GM19395 (cell line): ENCODE results near the gene HAPSTR1.

Experiments used
- ATAC-seq: cut with Tn5 transposase; IDR thresholded peaks from one replicate; pipeline ENCODE4 v1.9.1; 2021; ENCODE audit warnings: mild to moderate bottlenecking, moderate library complexity; ENCODE audit not compliant: unreplicated experiment

HAPSTR1 gene

DNA sequence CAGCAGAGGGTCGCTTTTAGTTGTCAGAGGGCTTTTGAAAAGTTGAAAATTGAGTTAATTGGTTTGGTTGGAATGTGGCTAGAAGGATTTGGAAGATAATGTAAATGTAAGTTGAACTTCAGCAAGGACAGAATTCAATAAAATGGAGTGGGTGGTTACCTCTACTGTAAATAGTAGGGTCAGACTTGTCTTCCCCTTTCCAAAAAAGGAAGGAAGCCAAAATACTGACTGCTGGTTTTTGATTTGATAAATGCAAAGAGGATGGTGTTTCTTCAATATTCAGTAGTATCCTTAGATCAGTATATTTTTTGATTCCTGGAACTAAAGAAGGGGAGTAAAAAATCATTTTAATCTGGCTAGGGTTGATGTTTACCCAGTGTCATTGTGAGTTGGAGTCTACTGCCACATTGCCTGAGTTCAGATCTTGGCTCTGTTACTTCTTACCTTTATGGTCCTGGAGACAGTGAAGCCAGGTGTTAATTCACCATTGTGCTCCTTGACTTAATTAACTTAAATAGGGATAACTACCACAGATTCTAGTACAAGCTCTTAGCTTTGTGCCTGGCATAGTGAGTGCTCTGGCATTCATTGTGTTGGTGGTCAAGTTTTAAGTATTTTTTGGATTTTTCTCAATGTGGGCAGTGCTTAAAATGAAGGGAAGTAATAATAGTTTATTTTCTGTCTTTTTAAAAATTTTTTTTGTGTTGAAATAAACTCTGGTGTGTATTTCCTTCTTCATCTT is 4.4 kb downstream of the HAPSTR1 start:
- no peak for ATAC-seq

DNA sequence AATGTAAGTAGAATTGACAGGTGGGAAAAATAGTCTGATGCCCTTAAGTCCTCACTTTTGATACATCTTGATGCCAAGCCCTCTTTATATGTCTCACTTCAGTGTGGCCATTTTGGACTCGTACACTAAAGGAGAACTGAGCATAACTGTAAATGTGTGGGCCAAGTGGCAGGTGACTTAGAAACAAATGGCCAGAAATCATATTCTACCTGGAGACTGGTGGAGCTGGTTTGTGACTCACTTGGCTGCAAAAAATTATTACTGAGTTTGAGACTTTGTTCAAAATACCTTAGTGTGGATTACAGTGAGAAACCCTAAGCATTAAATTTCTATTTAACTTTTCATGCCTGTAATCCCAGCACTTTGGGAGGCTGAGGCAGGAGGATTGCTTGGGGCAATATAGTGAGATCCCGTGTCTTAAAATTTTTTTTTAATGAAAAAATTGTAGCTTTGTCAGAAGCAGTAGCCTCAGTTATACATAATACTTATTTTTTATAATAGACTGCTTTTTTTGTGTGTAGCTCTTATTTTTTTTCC is 5.0 kb downstream of the HAPSTR1 start:
- ATAC-seq = no peak

DNA sequence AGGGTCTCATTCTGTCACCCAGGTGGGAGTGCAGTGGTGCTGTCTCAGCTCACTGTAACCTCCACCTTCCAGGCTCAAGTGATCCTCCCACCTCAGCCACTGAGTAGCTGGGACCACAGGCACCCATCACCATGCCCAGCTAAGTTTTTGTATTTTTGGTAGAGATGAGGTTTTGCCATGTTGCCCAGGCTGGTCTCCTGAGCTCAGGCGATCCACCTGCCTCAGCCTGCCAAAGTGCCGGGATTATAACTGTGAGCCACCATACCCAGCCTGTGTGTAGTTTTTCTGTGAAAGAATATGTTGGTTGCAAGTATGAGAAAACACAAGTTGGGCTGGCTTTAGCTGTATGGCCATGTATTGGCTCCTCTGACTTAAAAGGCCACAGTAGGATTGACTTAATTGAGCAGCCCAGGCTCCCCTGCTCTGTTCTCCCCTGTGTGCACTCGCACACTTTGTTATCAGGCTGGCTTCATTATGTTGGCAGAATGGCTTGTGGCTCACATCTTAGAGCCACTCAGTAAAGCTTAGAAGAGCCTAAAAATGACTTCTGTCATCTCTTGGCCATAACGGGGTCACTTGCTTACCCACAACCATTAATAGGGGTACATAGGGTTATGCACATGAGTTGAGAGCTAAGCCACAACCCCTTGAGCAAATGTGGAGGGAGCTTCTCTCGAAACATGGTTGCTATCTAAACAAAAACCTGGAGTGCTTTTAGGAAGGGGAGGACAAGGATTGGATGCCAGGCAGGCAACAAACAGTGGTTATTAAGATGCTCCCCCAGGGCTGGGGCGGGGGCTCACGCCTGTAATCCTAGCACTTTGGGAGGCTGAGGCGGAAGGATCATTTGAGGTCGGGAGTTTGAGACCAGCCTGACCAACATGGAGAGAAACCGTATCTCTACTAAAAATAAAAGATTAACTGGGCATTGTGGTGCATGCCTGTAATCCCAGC is 6.1 kb downstream of the HAPSTR1 start:
- no peak for ATAC-seq

DNA sequence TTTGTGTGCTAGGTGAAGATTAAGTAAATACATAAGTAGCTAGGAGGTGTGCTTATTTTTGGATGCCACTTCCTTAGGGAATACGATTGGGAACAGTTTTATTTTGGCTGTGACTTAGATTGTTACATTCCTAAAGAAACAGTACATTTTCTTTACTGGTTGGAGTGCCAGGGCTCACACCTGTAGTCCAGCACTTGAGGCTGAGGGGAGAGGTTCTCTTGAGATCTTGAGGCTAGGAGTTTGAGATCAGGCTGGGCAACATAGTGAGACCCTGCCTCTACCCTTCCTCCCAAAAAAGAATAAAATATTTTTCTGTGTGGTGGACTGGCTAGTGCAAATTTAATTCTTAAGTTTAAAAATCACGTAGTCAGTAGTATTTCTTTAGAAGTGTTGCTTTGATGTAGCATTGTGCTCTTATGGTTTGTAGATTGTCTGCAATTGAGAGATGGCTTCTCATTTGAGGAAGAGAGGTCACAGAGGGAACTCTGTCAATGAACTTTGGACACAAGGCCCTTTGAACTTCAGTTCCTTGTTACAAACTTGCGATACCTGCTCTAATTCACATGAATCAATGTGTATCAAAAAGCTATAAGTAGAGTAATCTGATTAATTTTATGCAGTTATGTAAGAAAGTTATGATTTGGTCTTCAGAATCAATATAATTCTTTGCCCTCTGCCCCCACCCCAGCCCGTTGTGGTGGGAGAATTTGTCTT is 7.1 kb downstream of the HAPSTR1 start:
- ATAC-seq = no peak

- peak; percentile 69 for ATAC-seq
Measured at GRCh38 chr16:9099131-9099625, 7.7 kb downstream of the HAPSTR1 start.

GRCh38 chr16:9102379-9102778 is 10.9 kb downstream of the HAPSTR1 start:
- no peak for ATAC-seq

GRCh38 chr16:9102943-9103342 is 11.5 kb downstream of the HAPSTR1 start:
- ATAC-seq = no peak

- no peak for ATAC-seq
Measured at GRCh38 chr16:9103546-9103945, 12.1 kb downstream of the HAPSTR1 start.

GRCh38 chr16:9105189-9105588 is 13.7 kb downstream of the HAPSTR1 start:
- ATAC-seq = no peak

GRCh38 chr16:9107025-9107970 is 15.9 kb downstream of the HAPSTR1 start:
- ATAC-seq = no peak

DNA sequence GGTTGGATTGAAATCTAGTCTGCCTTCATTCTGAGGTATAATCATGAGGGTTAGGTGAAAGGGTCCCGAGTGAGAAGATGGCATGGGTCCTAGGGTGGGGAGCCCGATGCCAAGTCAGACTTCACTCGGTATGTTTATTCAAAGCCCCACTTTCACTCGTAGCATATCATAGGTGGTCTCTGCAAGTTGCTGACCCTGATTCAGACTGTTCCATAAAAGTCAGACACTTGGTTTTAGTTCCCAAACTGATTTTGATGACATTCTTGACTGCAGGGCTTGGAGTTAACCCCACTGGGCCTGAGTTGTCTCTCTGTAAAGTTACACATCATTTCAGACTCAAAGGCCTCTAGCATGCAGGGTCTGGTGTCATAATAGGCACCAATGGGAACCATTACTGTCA is 17.8 kb downstream of the HAPSTR1 start:
- ATAC-seq = no peak

DNA sequence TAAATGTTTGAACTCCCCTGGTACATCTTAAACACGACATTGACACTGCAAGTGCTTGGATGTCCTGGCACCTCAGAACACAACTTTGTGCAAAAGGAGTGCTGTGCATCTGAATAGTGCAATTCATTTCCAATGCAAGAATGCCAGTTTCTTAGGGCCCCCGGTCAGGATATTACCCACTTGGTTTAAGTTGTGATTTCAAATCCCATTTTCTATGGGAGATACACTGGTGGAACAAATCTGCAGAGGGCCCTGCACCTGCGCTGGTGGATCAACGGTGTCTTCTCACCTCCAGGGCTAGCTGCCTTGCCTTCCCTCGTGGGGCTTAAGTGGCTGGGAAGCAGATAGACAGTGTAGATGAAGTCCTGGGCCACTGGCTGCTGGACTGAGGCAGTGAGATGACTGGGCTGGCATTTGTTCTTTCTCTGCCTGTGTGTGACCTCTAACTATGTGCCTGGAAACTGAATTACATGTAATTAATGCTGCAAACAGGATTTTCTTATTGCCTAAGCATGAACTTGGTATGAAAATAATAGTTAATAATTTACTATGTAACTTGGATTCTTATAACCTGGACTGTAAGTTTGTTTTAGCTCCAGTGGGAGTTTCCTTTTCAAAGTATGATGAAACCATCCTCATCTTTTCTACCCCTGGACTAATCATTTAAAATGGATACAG is 20.9 kb downstream of the HAPSTR1 start:
- ATAC-seq = no peak

DNA sequence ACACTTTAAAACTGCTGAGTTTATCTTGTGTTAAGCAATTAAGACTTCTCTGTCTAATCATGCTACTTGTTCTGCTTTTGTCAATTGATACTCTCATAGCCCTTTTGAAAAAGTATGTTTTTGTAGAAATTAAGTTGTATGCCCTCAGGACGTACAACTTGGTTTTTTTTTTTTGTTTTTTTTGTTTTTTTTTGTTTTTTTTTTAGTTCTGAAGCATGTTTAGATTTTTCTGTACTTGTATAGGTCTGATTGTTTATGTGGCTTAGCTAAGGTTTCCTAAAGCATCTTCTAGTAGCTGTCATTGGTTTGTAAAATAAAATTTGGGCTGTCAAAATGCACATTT is 21.4 kb downstream of the HAPSTR1 start:
- no peak for ATAC-seq

- ATAC-seq = no peak
Measured at GRCh38 chr16:9113707-9114106, 22.3 kb downstream of the HAPSTR1 start.

DNA sequence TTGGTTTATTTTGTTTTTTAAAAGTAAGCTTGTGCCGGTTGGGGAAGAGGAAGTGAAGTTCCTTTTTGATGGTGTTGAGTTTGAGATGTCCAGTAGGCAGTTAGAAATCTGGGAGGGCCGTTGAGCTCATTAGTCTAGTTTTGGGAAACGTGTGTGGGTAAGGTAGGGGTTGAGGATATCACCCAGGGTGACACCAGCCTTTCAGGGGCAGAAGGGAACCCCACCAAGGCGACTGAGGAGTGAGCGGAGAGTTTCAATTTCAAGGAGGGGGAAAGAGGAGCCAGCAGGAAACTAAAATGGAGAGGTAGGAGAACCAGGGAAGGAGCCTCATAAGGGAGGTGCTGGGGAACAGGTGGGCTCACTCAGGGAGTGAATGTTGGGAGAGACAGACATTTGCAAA is 22.7 kb downstream of the HAPSTR1 start:
- ATAC-seq = no peak

DNA sequence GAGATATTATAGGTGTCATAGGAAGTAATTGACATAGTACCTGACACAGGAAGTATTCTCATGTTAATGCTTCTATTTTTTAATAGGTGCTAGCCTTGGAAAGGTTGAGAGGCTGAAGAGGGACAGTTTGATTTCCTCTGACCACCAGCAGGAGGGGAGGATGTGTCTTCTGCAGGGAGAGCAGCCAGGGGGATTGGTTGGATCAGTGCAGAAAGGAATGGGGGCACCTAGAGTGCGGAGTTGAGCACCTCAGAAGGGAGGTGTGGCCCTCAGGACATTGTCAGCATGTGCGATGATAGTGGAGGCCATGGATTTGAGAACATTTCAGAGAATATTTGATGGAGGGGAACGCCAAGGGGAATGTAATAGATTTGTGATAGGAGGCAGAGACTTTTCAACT is 23.4 kb downstream of the HAPSTR1 start:
- ATAC-seq = no peak

DNA sequence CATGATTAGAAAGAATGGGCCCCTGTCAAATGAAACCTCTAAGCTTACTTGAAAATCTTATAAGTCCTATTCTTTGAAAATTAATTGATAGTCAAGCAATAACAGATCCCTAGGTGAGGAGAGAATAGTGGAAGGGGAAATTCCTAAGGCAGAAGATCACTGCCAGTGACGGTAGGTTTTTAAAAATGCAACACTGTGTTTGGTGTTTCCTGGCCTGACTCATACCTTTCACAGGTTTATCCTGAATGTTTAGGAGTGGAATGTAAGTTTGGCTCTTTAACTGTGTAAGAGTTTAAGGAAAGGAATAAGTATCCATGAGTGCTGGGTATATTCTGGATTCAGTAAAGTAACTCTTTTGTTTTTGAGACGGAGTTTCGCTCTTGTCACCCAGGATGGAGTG is 23.8 kb downstream of the HAPSTR1 start:
- no peak for ATAC-seq

- no peak for ATAC-seq
Measured at GRCh38 chr16:9116141-9116540, 24.7 kb downstream of the HAPSTR1 start.

DNA sequence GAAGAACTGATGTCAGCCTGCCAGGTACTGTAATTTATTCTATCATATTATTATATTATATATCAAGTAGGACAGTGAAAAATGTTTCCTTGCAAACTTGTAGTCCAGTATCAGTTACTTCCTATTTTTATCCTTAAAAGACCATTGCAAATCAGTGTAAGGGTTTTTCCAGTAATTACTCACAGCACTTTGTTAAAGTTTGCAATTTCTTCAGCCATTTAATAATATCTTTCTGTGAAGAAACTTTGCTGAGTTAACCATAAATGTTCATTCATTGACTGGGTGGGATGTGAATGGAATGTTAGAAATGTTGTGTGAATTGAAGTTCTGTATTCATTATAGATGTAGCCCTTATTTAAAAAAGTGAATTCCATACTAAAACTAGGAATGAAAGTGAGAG is 26.7 kb downstream of the HAPSTR1 start:
- ATAC-seq = no peak
